Suprapubic skin (tissue), 4 donors: ENCODE data around the gene SUSD6. TPM values are rescaled to one million over a fixed set of nuclear protein-coding genes. Genes with fewer than 3 reads are reported as not detected.

Experiments used
- DNase-seq, 2 donors: peaks; one replicate each; pipeline ENCODE4 v3.0.0-alpha.2; 2019; ENCODE audit warnings: low spot score in 2 of 2
- H3K27ac ChIP-seq: fragments of 200-600 bp; sonication (generic); one replicate; pipeline ENCODE4 v1.5.1; 2019
- H3K27me3 ChIP-seq: fragments of 200-600 bp; sonication (generic); one replicate; pipeline ENCODE4 v1.5.1; 2019
- H3K36me3 ChIP-seq: fragments of 200-600 bp; sonication (generic); one replicate; pipeline ENCODE4 v1.5.1; 2019
- H3K4me1 ChIP-seq: fragments of 200-600 bp; sonication (generic); one replicate; pipeline ENCODE4 v1.5.1; 2019
- H3K4me3 ChIP-seq: fragments of 200-600 bp; sonication (generic); one replicate; pipeline ENCODE4 v1.5.1; 2019; ENCODE audit warnings: mild to moderate bottlenecking
- H3K9me3 ChIP-seq: fragments of 200-600 bp; sonication (generic); one replicate; pipeline ENCODE4 v1.5.1; 2019
- EP300 ChIP-seq: sonication (generic); formaldehyde crosslinking; IDR thresholded peaks from one replicate; pipeline ENCODE4 v1.6.1; 2017; ENCODE audit warnings: antibody characterized with exemption
- POLR2A ChIP-seq, 2 donors: fragments of 450-650 bp; IDR thresholded peaks; one replicate each; pipeline ENCODE4 v1.6.1; 2017; ENCODE audit warnings: antibody characterized with exemption in 2 of 2, mild to moderate bottlenecking in 2 of 2, moderate library complexity in 2 of 2
- POLR2AphosphoS5 ChIP-seq, 3 donors: sonication (generic); formaldehyde crosslinking; IDR thresholded peaks; one replicate each; pipeline ENCODE4 v1.6.1; 2017; ENCODE audit warnings: antibody characterized with exemption in 3 of 3
- WGBS: methylation state at CpG from one replicate; pipeline ENCODE4 v1.1.5; 2018; 5-methylcytosine and 5-hydroxymethylcytosine counted together
- total RNA-seq, 4 donors: library from RNA; depleted of rRNA; stranded (reverse); fragments of >200 nt; gene quantifications; one replicate each; pipeline ENCODE4 v1.1.0, GENCODE V29; 2016
- TF ChIP-seq, protein P1 (sequence below), 2 donors: fragments of 200-600 bp in 1 of 2; fragments of 450-650 bp in 1 of 2; sonication (generic) in 1 of 2; IDR thresholded peaks; one replicate each; pipeline ENCODE4 v1.5.1; 2016 to 2019; ENCODE audit warnings: antibody characterized with exemption in 2 of 2, mild to moderate bottlenecking in 1 of 2, moderate library complexity in 1 of 2

Gene SUSD6
- total RNA-seq, 4 donors from 2014 or later, result 45.1 to 60.4 (median 56.7) TPM

DNA sequence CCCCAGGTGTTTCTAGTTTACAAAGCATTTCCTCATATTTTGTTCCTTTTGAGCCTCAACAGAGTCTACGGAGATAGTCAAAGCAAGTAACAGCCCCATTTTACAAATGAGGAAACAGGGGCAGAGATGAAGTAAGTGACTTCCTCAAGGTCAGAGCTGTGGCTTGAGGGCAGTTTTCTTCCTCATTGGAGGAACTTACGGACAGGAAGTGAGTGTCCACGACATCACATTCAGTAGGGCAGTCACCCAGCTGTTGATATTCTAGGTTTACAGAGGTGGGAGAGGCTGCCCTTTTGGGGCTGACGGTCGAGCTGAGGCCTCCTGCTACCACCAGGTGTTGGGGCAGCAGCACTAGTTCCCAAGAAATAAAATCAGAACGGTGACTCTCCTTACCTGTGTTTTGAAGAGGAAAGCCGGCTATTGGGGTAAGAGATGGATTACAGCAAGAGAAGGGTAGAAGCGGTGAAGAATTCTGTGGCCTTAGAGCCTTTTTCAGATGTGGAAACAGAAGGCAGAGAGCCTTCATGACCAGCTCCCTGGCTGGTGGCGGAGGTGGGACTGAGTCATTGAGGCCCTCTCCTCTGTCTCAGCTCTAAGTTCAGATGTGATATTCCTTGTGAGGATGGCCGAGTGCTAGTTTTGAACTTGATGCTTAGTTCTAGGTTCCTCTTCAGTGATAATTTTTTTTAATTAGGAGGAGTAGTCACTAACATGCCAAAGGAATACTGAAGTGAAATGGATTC lies 41.7 kb downstream of the SUSD6 start:
- Histone ChIP-seq H3K4me1 (peaks cover 92% of the 10 kb centered on the region), H3K9me3 (no peaks in the 10 kb centered on the region), H3K27me3 (no peaks in the 10 kb centered on the region), H3K27ac (peak overlapping the region; percentile 45), H3K4me3 (no peak overlapping the region), H3K36me3 (no peaks in the 10 kb centered on the region)
- TF ChIP-seq, protein P1, sequence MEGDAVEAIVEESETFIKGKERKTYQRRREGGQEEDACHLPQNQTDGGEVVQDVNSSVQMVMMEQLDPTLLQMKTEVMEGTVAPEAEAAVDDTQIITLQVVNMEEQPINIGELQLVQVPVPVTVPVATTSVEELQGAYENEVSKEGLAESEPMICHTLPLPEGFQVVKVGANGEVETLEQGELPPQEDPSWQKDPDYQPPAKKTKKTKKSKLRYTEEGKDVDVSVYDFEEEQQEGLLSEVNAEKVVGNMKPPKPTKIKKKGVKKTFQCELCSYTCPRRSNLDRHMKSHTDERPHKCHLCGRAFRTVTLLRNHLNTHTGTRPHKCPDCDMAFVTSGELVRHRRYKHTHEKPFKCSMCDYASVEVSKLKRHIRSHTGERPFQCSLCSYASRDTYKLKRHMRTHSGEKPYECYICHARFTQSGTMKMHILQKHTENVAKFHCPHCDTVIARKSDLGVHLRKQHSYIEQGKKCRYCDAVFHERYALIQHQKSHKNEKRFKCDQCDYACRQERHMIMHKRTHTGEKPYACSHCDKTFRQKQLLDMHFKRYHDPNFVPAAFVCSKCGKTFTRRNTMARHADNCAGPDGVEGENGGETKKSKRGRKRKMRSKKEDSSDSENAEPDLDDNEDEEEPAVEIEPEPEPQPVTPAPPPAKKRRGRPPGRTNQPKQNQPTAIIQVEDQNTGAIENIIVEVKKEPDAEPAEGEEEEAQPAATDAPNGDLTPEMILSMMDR (IDR thresholded peaks at IDR 0.05), result no peak
- no peak for TF ChIP-seq EP300
- no peak for TF ChIP-seq POLR2A (IDR thresholded peaks at IDR 0.05)
- TF ChIP-seq POLR2AphosphoS5 (IDR thresholded peaks at IDR 0.05), result no peak
- no peak for DNase-seq
- WGBS, result 82% methylated on average over 8 of the region's 10 CpGs

DNA sequence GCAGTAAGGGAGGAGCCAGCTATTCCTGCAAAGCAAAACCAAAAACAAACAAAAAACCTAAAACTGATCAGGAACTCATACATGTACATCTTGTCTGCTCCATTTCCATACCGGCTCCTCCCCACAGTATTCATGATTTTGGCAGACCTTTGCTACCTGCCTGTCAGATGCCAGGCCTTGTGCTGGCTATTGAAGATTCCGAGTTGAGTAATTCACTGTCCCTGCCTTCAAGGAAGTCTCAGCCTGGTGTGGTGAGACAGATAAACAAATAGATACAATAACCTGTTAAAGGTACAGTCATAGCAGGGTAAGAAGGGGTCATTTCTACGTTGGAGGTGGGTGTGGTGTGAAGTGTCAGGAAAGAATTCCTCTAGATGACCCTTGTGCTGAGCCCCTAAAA lies 42.7 kb downstream of the SUSD6 start:
- no peaks in the 10 kb centered on the region for H3K9me3 ChIP-seq
- no peak for DNase-seq
- H3K36me3 ChIP-seq, result no peaks in the 10 kb centered on the region
- TF ChIP-seq EP300 (no peak), POLR2AphosphoS5 (IDR thresholded peaks at IDR 0.05) (no peak), POLR2A (IDR thresholded peaks at IDR 0.05) (no peak)
- TF ChIP-seq, protein P1 (IDR thresholded peaks at IDR 0.05), result no peak
- H3K4me3 ChIP-seq, result no peak overlapping the region
- H3K4me1 ChIP-seq, result peaks cover 93% of the 10 kb centered on the region
- H3K27ac ChIP-seq, result no peak overlapping the region
- no peaks in the 10 kb centered on the region for H3K27me3 ChIP-seq
- 36% methylated on average over 3 of the region's 3 CpGs for WGBS

DNA sequence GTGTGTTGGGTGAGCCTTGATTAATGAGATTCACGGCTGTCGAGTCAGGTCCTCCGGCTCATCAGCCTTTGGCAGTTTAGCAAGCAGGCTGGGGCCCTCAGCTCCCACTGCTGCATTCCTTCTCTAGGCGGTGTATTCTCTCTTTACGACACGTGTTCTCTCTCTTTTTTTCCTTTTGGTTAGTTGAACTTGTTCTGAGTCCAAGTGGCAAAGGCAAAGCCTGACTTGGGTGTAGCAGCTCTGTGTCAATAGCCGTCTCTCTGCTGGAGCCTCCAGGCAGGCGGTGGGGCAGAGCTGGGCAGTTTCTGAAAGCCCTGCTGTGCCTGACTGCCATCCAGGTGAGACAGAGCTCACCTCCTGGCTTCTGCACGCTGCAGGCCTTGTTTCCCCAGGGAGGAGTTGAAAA lies 46.6 kb downstream of the SUSD6 start:
- TF ChIP-seq POLR2AphosphoS5 (IDR thresholded peaks at IDR 0.05), result peak in 1 of 3 donors; percentile 62
- TF ChIP-seq, protein P1 (IDR thresholded peaks at IDR 0.05), result no peak
- Histone ChIP-seq H3K36me3 (no peaks in the 10 kb centered on the region), H3K27me3 (no peaks in the 10 kb centered on the region), H3K4me1 (peaks cover 91% of the 10 kb centered on the region), H3K9me3 (no peaks in the 10 kb centered on the region), H3K4me3 (no peak overlapping the region), H3K27ac (peak overlapping the region; percentile 84)
- 24% methylated on average over 9 of the region's 9 CpGs for WGBS
- peak in 1 of 2 donors; percentile 69 for DNase-seq

DNA sequence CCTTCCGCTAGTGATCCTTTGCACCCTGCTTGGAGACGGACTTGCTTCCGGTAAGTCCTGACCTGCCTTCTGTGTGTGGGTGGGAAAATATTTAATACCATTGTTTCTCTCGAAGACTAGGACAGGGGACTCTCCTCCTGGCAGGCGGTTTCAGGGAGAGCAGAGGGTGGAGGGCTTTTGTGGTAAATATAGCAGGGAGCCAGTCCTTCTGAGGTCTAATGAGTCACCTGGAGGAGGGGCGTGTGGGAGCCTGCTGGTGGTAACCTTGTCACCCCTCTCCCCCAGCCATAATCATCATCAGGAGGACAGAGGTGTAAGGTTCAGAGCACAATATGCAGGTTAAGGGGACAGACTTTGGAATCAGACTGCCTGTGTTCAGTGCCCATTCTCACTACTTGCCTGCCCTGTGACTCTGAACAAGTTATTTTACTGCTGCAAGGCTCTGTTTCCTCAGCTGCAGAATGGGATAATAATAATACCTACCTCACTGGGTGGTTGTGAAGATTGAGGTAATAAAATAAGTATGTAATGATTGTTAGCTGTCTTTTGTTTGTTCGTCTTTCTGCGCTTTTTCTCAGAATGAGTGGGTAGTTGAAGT lies 47.4 kb downstream of the SUSD6 start:
- WGBS, result 57% methylated on average over 8 of the region's 8 CpGs
- no peak for DNase-seq
- TF ChIP-seq, protein P1 (IDR thresholded peaks at IDR 0.05), result no peak
- TF ChIP-seq EP300, result no peak
- TF ChIP-seq POLR2A (IDR thresholded peaks at IDR 0.05), result no peak
- TF ChIP-seq POLR2AphosphoS5 (IDR thresholded peaks at IDR 0.05), result no peak
- peak overlapping the region; percentile 21 for H3K4me3 ChIP-seq
- peak overlapping the region; percentile 84 for H3K27ac ChIP-seq
- no peaks in the 10 kb centered on the region for H3K36me3 ChIP-seq
- H3K9me3 ChIP-seq, result no peaks in the 10 kb centered on the region
- no peaks in the 10 kb centered on the region for H3K27me3 ChIP-seq
- H3K4me1 ChIP-seq, result peaks cover 91% of the 10 kb centered on the region

DNA sequence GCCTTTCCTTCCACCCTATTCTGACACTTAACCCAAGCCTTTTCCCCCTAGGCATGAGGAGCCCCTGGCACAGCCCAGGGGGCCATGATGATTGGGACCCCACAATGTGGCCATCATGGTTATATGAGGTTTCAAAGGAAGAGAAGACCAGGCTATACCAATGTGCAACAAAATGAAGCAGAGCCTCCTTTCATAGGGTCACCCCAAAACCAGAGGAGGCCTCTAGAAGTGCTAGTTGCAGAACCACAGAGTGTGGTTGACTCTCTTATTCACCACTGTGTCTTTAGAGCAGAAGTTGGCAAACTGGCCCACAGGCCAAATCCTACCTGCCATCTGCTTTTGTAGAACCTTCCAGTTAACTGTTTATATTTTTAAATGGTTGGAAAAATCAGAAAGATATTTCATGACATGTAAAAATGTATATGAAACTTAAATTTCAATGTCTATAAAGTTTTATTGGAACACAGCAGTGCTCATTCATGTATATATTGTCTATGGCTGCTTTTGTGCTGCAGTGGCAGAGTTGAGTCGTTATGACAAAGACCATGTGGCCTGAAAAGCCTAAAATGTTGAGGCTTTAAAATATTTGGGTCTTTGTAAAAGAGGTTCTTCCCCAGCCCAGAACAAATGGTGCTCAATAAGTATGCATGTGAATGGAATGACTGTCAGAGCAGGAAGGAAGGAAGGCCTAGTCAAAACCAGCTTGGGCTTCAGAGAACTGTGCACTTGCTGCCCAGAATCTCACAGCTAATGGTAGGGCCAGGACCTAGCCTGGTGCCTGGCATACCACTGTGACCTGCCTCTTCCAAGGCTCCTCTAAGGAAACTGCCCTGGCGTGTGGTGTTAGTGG lies 49.2 kb downstream of the SUSD6 start:
- DNase-seq, result no peak
- H3K27ac ChIP-seq, result no peak overlapping the region
- no peak overlapping the region for H3K4me3 ChIP-seq
- WGBS, result 76% methylated on average over 2 of the region's 2 CpGs
- no peaks in the 10 kb centered on the region for H3K27me3 ChIP-seq
- TF ChIP-seq, protein P1 (IDR thresholded peaks at IDR 0.05), result no peak
- no peak for TF ChIP-seq POLR2A (IDR thresholded peaks at IDR 0.05)
- H3K9me3 ChIP-seq, result no peaks in the 10 kb centered on the region
- peaks cover 95% of the 10 kb centered on the region for H3K4me1 ChIP-seq
- H3K36me3 ChIP-seq, result no peaks in the 10 kb centered on the region
